TTC549 (cell line): Measurements from ENCODE around the gene WTIP.

Source experiments
- FAIRE-seq: peaks from 2 replicates; lab custom pipeline; 2012; peaks lifted over from hg19 to GRCh38; lab: Jason Lieb, UNC

The WTIP gene

DNA sequence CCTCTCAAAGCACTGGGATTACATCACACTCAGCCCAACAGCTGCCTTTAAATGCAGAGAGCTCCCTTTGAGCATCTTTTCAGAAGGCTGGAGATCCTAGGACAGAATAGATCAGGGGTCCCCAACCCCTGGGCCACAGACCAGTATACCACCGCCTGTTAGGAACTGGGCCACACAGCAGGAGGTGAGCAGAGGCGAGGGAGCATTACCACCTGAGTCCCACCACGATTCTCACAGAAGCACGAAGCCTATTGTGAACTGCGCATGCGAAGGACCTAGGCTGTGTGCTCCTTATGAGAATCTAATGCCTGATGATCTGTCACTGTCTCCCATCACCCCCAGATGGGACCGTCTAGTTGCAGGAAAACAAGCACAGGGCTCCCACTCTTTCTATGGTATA, 2.2 kb upstream of the WTIP start:
- no peak for FAIRE-seq

DNA sequence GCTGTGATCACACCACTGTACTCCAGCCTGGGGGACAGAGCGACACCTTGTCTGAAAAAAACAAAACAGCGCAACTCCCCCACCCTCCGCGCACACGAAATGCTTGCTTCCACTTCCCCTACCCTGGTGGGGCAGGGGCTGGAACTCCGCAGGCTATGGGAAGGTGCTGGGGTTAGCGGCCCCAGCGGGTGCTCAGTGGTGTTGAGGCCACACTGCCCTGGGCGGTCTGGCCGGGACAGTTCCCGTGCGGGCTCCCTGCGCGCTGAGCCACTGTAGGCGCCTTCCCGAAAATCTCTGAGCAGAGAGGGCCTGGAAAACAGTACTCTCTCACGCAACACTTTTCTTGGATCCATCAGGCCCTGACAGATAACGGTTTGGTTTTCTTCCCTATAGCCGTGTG, 1.1 kb upstream of the WTIP start:
- no peak for FAIRE-seq

DNA sequence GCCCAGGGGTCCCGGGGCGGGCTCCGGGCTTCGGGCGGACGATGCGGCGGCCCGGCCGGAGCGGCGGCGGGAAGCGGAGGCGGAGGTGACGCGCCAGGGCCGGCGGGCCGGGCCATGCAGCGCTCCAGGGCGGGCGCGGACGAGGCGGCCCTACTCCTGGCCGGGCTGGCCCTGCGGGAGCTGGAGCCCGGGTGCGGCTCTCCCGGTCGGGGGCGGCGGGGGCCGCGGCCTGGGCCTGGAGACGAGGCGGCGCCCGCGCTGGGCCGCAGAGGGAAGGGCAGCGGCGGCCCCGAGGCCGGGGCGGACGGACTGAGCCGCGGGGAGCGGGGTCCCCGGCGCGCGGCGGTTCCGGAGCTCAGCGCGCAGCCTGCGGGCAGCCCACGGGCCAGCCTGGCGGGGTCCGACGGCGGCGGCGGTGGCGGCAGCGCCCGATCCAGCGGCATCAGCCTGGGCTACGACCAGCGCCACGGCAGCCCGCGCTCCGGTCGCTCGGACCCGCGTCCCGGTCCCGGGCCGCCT, 362 bp downstream of the WTIP start:
- no peak for FAIRE-seq

DNA sequence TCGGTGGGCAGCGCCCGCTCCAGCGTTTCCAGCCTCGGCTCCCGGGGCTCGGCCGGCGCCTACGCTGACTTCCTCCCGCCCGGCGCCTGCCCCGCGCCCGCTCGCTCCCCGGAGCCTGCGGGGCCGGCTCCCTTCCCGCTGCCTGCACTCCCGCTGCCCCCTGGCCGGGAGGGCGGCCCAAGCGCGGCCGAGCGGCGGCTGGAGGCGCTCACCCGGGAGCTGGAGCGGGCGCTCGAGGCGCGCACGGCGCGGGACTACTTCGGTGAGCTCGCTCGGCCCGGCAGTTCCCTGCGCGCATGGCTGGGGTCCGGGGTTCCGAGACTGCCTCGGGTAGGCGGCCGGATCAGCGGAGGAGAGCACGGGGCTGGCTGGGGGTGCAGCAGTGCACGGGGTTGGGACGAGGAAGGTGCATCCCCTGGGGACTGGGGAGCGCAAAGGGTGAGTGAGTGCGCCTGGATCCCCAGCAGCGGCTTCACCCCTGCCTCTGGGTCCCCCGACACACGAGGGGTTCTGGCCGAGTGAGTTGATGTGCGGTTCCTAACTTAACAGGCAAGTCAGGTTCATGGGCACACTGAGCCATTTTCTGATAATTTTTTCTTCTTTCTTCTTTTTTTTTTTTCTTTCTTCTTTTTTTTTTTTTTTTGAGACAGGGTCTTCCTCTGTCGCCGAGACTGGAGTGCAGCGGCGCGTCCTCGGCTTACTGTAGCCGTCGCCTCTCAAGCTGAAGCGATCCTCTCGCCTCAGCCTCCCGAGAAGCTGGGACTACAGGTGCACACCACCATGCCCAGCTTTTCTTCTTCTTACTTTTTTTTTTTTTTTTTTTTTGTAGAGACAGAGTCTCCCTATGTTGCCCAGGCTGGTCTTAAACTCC, 1.1 kb downstream of the WTIP start:
- FAIRE-seq, result no peak

DNA sequence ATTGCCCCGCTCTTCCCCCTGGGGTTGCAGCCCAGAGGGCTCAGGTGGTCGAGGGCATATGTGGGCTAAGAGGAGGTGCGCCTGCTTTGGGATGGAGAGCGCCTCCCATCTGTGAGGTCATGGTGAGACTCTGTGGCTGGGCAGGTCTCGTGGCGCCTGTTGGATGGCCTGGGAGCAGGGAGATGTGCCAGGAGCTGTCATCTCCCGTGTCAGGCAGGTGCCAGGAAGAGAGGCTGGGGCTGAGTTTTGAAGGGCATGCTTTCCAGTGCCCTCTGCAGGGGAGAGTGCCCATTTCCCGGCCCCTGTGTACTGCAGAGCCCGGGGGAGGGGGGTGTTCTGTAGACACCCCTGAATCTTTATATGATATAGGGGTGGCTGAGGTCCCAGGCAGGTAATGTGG, 2.8 kb downstream of the WTIP start:
- no peak for FAIRE-seq

DNA sequence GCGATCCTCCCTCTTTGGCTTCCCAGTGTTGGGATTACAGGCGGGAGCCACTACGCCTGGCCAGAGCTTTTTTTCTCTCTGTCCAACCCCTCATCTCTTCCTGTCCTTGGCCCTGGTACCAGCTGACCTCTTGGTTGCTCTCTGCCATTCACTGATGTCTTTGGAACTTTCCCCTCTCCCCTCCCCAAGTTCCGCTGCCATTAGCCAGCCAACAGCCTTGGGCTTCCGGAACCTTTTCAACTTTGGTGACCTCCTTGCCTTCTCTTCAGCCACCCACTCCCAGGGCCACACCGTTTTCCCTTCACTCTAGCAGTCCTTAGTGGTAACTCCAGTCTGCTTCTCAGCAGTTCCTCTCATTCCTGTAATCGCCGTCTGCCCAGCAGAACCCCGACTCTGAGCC, 4.3 kb downstream of the WTIP start:
- no peak for FAIRE-seq

DNA sequence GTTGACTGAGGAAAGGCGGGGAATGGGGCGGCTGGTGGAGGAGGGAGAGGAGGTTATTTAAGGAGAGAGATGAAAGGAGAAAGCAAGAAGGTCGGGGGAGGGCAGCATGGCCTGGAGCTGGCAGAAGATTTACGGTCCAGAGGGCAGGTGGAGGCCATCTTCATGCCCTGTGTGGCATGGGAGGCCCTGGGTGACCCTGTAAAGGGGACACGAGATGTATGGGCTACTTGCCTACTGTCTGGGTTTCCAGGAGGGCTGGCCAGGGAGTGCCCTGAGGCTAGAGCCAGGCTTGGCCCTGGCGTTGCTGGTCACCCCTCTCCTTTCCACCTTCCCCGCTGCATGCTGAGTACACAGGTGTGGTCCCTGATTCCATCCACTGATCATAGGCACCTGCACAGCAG, 6.1 kb downstream of the WTIP start:
- no peak for FAIRE-seq

DNA sequence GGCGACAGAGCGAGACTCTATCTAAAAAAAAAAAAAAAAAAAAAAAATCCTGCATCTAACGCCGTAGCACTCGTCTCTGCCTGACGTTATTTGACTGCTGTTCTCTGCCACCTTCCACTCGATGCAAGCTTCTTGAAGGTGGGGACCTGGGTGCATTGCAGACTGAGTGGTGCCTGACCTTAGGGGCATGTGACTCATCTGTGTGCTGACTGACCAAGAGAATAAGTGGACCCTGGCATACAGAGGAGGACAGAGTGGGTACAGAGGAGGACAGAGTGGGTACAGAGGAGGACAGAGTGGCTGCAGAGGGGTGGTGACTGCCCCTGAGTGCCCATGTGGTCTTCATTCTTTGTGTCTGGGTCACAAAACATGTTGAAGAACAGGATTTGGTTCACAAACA, 7.6 kb downstream of the WTIP start:
- FAIRE-seq, result no peak

DNA sequence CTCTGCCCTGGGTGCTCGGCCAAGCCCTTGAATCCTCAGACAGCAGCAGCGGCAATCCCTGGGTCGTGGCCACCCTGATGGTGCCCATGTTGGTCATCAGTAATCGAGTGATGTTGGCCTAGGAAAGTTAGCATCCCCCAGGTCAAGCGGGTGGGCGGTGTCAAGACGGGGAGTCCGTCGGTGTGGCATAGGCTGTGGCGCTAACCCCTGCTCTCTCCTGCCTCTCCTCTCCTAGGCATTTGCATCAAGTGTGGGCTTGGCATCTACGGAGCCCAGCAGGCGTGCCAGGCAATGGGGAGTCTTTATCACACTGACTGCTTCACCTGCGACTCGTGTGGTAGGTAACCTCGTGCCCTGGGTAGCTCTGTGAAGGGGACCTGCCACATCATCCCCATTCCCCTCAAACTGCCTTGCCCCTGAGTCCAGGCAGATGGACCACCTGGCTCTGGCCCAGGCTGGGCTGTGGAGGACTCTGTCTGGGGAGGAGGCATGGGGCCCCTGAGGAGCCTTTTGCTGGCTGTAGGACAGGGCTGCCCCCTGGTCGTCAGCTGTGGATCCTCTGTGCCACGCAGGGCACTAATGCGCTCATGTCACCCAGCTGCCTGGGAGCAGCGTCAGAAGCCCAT, 8.7 kb downstream of the WTIP start:
- no peak for FAIRE-seq

DNA sequence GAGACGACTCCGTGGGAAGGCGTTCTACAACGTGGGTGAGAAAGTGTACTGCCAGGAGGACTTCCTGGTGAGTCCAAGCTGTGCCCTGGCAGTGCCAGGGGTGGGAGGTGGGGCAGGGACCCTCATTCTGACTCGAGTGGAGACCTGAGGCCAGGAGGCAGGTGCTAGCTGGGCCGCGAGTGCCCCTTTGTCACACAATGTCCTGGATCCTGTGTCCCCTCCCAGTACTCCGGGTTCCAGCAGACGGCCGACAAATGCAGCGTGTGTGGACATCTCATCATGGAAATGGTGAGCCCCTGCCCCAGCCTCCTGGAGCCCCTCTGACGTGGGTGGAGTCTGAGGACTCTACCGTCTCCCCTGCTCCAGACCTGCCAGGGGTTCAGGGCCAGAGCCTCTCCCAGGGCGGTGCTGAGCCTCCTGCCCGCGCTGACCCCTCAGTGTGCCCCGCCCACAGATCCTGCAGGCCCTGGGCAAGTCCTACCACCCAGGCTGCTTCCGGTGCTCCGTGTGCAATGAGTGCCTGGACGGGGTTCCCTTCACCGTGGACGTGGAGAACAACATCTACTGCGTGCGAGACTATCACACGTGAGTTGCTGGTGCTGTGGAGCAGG, 11.6 kb downstream of the WTIP start:
- FAIRE-seq, result no peak

DNA sequence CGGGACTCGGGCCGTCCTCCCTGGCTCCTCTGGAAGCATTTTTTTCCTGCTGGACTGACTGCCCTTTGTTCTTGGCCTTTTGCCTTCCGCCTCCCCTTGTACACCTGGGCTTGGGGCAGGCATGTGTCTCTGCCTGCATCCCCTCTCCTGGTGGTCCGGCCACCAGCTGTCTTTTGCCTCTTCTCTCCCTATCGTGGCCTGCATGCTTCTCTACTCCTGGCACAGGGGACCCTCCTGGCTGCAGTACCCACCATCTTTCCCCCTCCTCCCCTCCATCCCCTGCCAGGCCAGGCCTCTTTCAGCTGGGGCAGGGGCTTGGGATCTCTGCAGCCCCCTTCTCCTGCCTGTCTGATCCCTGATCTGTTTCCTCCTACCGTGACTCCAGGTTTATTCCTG, 12.1 kb downstream of the WTIP start:
- FAIRE-seq, result no peak

DNA sequence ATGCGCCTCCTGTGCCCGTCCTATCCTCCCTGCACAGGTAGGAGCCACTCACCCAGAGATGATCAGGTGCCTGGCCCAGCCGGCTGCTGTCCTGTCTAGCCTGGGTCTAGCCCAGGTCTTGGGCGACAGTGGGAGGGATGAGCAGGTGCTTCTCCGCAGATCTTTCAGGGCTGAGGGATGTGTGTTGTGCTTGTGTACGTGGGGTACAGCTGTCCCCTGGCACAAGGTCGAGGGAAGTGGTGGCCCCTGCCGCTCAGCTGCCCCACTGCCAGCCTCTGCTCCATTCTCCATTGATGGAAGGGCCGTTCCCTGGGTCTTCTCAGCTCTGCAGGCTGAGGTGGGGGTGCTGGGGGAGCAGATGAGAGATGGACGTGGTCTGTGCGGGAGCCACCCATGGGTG, 13.0 kb downstream of the WTIP start:
- no peak for FAIRE-seq

DNA sequence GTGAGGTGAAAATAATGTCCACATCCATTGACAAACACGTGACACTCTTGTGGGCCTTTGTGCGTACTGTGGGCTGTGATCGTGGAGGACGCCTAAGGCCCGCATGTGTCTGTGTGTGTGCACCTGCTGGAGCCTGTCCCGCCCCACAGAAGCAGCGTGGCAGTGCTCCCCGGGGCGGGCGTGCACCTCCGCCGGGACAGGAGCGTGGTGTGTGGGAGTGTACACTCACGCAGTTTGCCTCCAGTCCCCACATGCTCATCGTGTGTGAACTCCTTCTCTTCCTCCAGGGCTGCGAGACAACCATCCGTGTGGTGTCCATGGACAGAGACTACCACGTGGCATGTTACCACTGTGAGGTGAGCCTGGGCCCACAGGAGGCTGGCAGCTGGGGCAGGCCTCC, 13.9 kb downstream of the WTIP start:
- FAIRE-seq, result no peak

DNA sequence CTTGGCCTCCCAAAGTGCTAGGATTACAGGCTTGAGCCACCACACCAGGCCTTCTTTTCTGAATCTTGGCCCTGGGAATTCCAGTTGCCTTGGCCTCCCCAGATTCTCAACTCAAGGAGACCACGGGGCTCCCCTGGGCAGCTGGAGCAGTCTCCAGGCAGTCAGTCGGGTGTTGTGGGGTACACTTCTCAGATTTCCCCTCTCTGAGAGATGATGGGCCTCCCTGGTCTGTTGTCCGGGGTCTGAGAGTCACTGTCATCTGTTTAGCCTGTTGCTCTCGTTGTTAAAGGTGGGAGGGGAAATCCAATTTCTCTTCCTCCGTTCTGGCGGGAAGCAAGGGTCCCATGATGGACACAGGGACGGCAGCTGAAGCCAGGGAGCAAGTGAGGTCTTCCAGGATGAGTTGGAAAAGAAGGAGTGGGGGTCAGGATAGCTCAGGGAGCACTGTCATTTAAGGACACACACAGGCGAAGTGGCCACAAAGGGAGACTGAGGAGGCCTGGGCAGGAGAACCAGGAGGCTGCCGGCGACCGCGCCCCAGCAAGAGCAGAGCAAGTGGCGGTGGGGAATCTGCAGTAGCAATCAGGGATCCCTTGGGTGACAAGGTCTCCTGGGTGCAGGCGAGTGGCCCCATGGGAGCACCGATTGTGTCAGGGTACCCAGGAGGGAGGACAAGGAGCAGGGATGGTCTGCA, 15.7 kb downstream of the WTIP start:
- no peak for FAIRE-seq

DNA sequence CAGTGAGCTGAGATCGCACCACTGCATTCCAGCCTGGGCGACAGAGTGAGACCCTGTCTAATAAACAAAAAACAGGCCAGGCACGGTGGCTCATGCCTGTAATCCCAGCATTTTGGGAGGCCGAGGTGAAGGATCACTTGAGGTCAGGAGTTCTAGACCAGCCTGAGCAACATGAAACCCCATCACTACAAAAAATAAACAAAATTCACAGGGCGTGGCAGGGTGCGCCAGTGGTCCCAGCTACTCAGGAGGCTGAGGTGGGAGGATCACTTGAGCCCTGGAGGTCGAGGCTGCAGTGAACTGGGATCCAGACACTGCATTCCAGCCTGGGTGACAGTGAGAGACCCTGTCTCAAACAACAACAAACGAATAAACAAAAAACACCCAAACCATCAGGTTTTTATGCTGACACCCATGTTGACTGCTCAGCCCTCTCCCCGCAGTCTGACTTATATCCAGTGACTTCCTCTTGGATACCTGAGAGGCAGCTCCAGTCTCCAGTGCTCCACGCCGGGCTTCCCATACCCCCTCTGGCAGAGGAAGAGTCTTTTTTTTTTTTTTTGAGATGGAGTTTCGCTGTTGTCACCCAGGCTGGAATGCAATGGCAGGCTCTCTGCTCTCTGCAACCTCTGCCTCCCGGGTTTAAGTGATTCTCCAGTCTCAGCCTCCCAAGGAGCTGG, 17.7 kb downstream of the WTIP start:
- FAIRE-seq, result no peak

DNA sequence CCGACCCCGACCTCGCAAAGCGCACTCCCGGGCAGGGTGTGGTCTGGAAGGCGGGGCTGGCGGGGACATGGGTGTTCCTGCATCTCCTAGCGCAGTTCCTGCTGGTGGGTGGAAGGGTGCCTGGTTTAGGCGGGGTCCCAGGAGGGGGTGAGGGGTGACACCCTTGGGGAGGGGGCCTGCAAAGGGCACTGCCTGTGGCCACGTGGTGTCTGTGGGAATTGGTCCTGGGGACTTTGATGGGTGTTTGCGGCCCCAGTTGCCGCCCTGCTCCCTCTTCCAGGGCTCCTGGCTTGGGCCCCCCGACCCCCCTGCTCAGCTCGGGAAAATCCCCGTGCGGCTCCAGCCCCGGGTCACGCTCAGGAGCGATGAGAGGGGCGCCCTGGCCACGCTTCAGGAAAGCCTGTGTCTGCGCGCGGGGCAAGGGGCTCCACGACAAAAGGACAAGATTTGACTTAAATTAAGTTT, 19.1 kb downstream of the WTIP start:
- no peak for FAIRE-seq

DNA sequence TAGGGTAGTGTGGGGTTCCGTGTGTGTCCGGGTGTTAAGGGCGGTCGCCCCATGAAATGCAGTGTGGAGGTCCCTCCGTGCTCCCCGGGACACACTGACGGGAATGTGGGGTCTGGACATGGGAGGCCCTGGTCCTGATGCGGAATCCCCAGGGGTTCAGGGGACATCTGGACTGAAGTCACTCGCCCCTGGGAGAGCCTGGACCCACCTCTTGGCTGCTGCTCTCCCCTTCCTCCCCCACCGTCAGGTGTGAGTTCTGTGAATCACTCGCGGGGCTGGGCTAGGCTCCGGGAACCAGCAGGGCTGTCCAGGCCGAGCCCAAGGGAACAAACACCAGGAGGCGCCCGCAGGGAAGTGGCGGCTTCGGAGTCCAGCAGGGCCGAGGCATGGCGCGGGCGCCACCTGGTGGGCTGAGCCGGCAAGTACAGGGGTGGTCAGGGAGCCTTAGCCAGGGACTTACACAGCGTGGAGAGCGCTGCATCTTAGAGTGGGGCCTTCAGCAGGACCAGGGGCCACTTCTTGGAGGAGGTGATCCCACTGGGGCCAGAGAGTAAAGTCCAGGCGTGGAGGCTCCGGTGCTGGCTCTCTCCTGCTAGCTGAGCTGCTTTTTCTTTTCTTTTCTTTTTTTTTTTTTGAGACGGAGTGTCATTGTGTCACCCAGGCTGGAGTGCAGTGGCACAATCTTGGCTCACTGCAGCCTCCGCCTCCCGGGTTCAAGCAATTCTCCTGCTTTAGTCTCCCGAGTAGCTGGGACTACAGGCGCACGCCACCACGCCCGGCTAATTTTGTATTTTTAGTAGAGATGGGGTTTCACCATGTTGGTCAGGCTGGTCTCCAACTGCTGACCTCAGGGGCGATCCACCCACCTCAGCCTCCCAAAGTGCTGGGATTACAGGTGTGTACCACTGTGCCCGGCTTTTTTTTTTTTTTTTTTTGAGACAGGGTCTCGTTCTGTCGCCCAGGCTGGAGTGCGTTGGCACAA, 20.1 kb downstream of the WTIP start:
- FAIRE-seq, result no peak

DNA sequence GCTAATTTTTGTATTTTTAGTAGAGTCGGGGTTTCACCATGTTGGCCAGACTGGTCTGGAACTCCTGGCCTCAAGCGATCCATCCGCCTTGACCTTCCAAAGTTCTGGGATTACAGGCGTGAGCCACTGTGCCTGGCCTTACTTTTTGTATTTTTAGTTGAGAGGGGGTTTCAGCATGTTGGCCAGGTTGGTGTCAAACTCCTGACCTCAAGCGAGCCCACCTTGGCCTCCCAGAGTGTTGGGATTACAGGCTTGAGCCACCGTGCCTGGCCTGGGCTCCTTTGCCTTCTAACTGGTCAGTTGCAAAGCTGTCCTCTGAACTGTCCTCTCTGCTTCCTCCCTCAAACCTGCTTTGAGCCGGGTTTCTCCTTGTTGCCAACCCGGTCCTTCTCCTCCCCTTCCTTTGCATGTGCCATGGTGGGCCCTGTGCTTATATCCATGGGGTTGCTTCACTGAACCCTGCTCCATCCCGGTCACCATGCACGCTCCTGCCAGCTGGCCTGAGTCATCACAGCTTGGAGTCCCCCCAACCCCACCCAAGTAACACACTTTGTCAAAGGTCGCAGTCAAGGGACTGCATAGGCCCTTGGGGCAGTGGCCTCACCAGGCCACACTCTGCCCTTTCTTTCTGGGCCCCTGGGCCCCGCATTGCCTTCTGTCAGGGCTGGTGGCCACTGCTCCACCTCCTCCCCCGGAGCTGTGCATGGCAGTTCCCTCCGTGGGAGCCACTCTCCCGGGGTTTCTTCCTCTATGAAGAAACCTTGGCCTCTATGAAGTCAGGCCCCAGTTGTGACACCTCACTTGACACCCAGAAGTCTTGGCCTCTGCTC, 21.2 kb downstream of the WTIP start:
- no peak for FAIRE-seq

DNA sequence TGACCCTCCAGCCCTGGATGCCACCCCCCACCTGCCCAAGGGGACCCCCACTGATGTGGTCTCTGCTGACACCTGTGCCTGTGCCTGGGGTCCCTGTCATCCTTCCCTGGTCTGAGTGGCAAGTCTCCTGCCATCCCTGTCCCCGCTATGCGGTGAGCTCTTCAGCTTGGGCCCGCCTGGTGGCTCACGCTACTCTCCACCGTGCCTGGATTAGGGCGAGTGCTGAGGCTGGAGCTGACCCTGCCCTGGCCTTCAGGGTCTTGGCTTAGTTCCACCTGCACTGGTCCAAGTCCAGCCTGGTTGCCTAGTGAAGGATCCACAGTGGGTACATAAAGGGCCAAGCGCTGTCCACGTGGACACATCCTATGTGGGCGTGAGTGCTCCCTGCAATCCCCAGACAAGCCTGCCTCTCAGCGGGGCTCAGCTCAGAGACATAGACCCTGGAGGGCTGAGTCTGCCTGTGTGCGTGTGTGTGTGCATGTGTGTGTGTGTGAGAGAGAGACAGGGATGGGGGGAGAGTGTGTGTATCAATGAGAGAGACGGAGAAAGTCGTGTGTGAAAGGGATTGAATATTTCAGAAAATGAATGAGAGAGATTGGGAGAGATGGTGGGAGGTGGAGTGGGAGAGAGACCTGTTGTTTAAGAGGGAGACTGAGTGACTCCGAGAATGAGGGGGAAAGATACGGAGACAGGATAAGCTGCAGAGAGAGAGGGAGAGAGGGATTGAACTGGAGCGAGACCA, 22.1 kb downstream of the WTIP start:
- FAIRE-seq, result no peak
